HG03064 (cell line): ENCODE measurements around the gene RNF32.
"Not testable (repeated sequence)": the region's sequence is repeated elsewhere in the genome, so short reads cannot be mapped to it uniquely, and the experiment has no call there.

Experiments
- ATAC-seq: cut with Tn5 transposase; IDR thresholded peaks from one replicate; pipeline ENCODE4 v1.9.1; 2021; ENCODE audit warnings: low read depth; ENCODE audit not compliant: unreplicated experiment

The RNF32 gene

GRCh38 chr7:156669035-156669828 lies 28.7 kb downstream of the RNF32 start:
- ATAC-seq = no peak

GRCh38 chr7:156673454-156673853 lies 32.9 kb downstream of the RNF32 start:
- ATAC-seq = no peak

GRCh38 chr7:156673902-156674301 lies 33.3 kb downstream of the RNF32 start:
- ATAC-seq = no peak

- ATAC-seq = no peak
Observed at GRCh38 chr7:156675721-156676120, 35.1 kb downstream of the RNF32 start.

- no peak for ATAC-seq
Observed at GRCh38 chr7:156676263-156676662, 35.7 kb downstream of the RNF32 start.

GRCh38 chr7:156677374-156678054 lies 36.9 kb downstream of the RNF32 start:
- no peak for ATAC-seq

GRCh38 chr7:156680281-156680680 lies 39.7 kb downstream of the RNF32 start:
- no peak for ATAC-seq

- ATAC-seq = no peak
Observed at GRCh38 chr7:156682928-156683327, 42.4 kb downstream of the RNF32 start.

- no peak for ATAC-seq
Observed at GRCh38 chr7:156684251-156684650, 43.7 kb downstream of the RNF32 start.

GRCh38 chr7:156684661-156685060 lies 44.1 kb downstream of the RNF32 start:
- no peak for ATAC-seq

- no peak for ATAC-seq
Observed at GRCh38 chr7:156691764-156692163, 51.2 kb downstream of the RNF32 start.

- no peak for ATAC-seq
Observed at GRCh38 chr7:156692849-156693248, 52.3 kb downstream of the RNF32 start.

GRCh38 chr7:156693627-156694026 lies 53.1 kb downstream of the RNF32 start:
- ATAC-seq = no peak

GRCh38 chr7:156697283-156697682 lies 56.7 kb downstream of the RNF32 start:
- not testable (repeated sequence) for ATAC-seq

- not testable (repeated sequence) for ATAC-seq
Observed at GRCh38 chr7:156698512-156698911, 57.9 kb downstream of the RNF32 start.

- not testable (repeated sequence) for ATAC-seq
Observed at GRCh38 chr7:156701787-156702186, 61.2 kb downstream of the RNF32 start.

GRCh38 chr7:156702399-156702798 lies 61.8 kb downstream of the RNF32 start:
- no peak for ATAC-seq

GRCh38 chr7:156703209-156703608 lies 62.6 kb downstream of the RNF32 start:
- no peak for ATAC-seq

GRCh38 chr7:156703773-156704482 lies 63.4 kb downstream of the RNF32 start:
- no peak for ATAC-seq

- ATAC-seq = no peak
Observed at GRCh38 chr7:156722043-156722826, 81.7 kb downstream of the RNF32 start.

- ATAC-seq = no peak
Observed at GRCh38 chr7:156725073-156725472, 84.5 kb downstream of the RNF32 start.
